Measurements from ENCODE around the gene KCTD15.
"Not testable (repeated sequence)": the region's sequence is repeated elsewhere in the genome, so short reads cannot be mapped to it uniquely, and the experiment has no call there.

KCTD15 gene

DNA sequence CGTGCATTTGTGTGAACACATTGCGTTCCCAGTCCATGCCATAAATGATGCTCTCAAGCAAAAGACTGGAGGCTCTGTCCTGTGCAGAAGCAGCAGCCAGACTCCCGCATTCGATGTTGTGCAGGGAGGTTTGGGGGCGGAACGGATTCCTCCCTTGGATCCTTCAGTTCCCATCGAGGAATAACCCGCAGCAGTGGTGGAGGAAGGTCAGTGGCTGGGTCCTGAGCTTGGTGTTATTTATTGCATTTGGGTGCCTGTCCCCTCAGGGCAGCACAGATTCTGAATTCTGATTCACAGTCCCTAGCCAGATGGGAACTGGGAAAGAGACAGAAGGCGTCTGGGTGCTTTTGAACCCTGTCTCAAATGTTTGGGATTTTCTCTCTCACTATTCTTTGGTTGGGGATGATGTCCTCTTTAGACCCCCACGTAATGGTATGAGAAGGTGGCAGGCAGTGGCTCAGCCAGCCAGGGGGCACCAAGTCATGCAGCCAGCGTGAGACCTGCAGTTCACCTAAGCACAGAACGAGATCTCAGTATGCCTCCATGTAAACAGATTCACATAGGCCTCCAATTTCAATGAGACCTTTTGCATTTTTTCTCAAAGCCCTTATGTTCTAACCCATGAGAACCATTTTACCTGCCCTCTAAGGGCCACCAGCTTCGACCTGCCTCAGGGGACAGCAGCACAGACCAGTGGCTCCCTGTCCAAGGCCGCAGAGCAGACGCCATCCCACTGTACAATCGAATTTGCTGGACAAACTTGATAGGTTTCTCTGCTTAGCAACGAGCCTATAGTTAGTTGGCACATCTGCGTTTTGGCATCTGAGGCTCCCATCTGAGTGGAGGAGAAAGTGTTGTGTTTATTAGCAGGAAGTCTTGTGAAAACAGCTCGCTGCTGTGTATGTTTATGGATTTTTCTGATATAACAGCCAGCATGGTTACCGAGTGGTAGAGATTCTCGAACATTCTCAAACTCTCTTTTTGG is 17.8 kb downstream of the KCTD15 start:
- no peak for DNase-seq (ENCODE audit: low read depth in 2 of 2)

- no peak for DNase-seq (ENCODE audit: low read depth in 2 of 2)
These were observed 19.0 kb downstream of the KCTD15 start for GRCh38 chr19:33815380-33816340.

DNA sequence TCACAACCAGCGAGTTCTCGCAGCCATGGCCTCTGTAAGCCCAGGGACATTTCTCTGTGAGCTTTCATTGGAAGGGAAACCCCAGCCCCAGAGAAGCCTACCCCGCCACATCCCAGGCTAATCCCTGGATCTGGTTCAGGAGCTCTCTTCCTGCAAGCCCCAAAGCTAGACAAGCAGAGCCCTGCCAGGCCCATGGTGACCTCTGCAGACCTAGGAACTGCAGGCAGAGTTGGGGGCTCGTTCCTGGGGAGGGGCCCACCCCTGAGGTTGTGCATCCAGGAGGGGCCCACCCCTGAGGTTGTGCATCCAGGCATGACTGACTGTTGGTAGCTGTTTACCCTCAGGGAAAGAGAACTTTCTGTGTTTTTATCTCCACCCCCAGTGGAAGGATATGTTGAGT is 21.7 kb downstream of the KCTD15 start:
- no peak for DNase-seq (ENCODE audit: low read depth in 2 of 2)

DNA sequence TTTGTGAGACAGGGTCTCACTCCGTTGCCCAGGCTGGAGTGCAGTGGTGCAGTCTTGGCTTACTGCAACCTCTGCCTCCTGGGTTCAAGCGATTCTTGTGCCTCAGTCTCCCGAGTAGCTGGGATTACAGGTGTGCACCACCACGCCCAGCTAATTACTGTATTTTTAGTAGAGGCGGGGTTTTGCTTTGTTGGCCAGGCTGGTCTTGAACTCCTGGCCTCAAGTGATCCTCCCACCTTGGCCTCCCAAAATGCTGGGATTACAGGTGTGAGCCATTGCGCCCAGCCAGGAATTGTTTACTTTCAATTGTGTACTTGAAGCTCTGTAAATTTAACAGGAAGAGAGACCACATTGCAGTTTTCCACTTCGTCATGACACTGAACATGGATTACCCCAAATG is 22.4 kb downstream of the KCTD15 start:
- not testable (repeated sequence) for DNase-seq (ENCODE audit: low read depth in 2 of 2)

DNA sequence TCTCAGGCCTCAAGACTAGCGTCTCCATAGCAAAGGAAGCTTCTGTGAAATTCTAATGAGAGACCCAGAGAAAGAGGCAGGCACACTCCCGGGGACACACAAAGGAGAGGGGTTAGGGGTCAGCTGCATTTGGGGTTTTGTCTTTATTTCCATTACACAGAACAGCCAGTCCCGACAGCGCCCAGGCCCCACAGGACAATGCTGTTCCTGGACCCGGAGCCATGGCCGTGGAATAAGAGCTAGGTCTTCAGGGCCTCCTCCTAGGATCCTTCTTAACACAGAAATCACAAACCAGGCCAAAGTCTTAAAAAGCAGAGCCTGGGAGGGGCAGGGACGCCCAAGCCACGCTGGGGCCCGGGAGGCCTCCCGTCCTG is 22.8 kb downstream of the KCTD15 start:
- no peak for DNase-seq (ENCODE audit: low read depth in 2 of 2)

GRCh38 chr19:33819880-33820781 is 23.5 kb downstream of the KCTD15 start:
- DNase-seq (ENCODE audit: low read depth in 2 of 2), result peak; percentile 49 to 62

- no peak for DNase-seq (ENCODE audit: low read depth in 2 of 2)
These were observed 25.2 kb downstream of the KCTD15 start for GRCh38 chr19:33821871-33822270.

GRCh38 chr19:33823341-33823740 is 26.7 kb downstream of the KCTD15 start:
- DNase-seq (ENCODE audit: low read depth in 2 of 2), result no peak

DNA sequence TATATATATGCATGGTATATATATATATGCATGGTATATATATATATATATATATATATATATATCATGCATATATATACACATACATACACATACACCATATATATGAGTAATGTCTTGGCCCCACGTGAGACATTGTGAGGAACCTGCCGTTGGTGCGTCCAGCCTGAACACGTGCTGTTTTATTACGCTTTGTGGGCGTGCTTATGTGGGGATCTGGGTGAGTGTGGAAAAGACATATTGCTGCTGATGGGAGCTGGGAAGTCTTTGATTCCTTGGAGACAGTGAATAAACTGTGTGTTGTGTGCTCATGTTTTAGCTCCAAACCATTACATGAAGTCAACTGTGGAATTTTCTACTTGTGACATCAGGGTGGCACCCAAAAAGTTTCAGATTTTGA is 28.9 kb downstream of the KCTD15 start:
- DNase-seq (ENCODE audit: low read depth in 2 of 2), result no peak

DNA sequence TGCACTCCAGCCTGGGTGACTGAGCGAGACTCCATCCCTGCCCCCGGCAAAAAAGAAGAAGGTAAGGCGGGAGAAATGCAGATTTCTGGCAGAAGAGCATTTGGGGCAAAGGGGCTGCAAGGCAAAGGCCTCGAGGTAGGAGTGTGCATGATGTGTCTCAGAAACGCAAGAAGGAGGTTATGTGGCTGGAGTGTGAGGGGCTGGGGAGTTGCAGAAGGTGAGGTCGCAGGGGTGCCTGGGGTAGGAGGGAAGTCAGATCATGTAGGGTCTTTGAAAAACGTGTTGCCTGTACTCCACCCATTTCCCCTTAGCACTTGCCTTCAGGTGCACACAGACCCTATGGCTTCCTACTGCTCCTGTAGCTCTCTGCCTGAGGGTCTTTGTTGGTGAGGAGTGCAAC is 29.9 kb downstream of the KCTD15 start:
- DNase-seq (ENCODE audit: low read depth in 2 of 2), result no peak

DNA sequence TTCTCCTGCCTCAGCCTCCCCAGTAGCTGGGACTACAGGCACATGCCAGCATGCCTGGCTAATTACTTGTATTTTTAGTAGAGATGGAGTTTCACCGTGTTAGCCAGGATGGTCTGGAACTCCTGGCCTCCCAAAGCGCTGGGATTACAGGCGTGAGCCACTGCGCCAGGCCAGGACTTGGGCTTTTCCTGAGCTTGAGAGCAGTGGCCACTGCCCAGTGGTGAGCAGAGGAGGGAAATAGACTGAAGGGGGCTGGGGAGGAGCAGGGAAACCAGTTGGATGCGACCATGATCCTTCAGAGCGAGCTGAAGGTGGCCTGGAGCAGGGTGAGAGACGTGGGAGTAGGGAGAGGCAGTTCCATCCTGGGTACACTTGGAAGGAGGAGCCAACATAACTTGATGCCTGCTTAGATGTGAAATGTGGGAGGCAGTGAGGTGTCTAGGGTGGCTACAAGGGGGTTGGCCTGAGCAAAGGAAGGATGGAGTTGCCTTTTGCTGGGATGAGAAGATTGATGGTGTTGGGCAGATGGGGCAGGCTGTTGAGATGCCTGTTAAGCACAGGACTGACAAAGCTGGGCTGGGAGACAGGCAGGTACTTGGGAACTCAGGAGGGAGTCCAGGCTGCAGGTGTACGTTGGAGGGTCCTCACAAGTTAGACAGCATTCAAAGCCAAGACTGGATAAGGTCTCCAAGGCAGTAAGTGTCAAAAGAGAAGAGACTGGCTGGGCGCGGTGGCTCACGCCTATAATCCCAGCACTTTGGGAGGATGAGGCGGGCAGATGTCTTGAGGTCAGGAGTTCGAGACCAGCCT is 31.8 kb downstream of the KCTD15 start:
- DNase-seq (ENCODE audit: low read depth in 2 of 2), result no peak

DNA sequence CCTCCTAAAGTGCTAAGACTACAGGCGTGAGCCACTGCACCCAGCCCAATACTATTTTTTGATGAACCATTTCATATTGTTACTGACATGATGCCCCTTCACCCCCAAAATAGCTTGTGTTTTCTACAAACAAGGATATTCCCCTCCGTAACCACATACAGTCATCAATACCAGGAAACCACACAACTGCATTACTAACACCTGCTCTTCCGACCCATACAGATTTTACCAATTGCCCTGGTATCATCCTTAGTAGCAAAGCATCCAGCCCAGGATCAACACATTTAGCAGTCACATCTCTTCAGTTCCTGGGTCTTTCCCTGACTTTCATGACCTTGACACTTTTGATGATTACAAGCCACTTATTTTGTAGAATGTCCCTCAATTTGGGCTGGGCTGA is 33.6 kb downstream of the KCTD15 start:
- DNase-seq (ENCODE audit: low read depth in 2 of 2), result no peak

DNA sequence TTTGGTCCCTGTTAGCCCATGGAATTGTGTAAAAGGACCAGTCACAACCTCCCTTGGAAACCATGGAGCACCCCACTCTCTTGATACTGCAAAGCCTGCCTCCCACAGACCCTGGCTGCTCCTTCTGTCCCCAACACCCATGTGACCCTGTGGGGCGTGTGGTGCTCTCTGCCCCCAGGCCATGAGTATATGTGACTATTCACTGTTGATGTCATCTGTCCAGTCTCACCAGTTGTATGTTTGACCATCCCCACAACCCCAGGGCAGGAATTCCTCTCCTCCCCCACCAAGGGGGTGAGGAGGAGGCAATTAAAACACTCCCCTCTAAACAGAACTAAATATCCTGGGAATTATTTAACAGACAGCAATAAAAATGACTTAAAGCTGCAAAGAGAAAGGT is 35.2 kb downstream of the KCTD15 start:
- no peak for DNase-seq (ENCODE audit: low read depth in 2 of 2)

GRCh38 chr19:33832633-33833032 is 36.0 kb downstream of the KCTD15 start:
- DNase-seq (ENCODE audit: low read depth in 2 of 2), result no peak

DNA sequence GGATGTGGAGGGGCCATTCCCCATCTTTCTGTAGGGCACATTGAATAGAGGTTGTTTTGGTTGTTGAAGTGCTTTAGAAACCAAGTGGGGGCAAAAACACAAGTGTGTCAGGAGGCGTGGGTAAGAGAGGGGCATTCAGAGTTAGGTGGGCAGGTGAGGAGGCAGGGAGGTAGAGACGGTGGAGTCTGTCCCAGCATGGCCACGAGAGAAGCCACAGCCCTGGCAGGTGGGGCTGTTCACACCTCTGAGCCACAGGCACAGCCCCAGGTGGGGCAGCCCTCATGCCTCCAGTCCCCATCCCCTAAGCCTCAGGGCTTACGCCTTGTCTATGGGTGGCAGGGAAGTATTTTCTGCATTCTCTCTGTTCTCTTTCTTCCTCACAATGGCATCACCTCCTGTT is 43.7 kb downstream of the KCTD15 start:
- DNase-seq (ENCODE audit: low read depth in 2 of 2), result no peak

GRCh38 chr19:33840783-33841182 is 44.1 kb downstream of the KCTD15 start:
- no peak for DNase-seq (ENCODE audit: low read depth in 2 of 2)

DNA sequence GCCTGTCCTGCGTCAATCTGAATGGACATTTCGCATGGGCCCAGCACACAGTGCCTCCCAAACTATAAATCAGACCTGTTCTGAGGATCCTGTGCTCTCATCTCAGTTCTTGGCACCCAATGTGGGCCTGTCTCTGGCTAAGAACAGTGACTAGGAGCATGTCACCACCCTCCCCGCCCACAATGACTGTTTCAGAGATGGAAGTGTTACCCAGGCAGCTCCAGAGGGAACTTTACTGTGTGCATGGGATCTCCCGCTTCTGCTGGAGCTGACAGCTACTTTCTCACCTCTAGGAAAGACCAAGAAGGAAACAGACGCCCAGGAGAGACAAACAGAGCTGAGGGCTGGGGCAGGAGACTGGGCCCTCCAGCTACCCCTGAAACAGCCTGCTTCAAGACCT is 45.0 kb downstream of the KCTD15 start:
- DNase-seq (ENCODE audit: low read depth in 2 of 2), result no peak

GRCh38 chr19:33844478-33844877 is 47.8 kb downstream of the KCTD15 start:
- DNase-seq (ENCODE audit: low read depth in 2 of 2), result no peak

DNA sequence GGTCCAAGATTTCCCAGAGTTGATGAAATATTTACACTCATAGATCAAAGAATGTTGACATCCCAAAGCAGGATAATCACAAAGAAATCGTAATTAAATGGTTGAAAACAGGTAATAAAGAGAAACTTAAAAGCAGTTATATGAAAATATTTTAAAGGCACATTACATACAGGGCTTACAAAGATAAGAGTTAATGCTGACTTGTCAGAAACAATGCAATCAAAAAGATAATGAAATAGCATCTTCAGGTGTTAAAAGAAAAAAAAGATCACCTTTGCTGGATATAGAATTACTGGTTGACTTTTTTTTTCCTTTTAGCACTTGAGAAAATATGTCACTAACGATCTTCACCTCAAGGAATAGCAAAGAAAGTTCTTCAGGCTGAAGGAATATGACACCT is 48.8 kb downstream of the KCTD15 start:
- DNase-seq (ENCODE audit: low read depth in 2 of 2), result no peak

DNA sequence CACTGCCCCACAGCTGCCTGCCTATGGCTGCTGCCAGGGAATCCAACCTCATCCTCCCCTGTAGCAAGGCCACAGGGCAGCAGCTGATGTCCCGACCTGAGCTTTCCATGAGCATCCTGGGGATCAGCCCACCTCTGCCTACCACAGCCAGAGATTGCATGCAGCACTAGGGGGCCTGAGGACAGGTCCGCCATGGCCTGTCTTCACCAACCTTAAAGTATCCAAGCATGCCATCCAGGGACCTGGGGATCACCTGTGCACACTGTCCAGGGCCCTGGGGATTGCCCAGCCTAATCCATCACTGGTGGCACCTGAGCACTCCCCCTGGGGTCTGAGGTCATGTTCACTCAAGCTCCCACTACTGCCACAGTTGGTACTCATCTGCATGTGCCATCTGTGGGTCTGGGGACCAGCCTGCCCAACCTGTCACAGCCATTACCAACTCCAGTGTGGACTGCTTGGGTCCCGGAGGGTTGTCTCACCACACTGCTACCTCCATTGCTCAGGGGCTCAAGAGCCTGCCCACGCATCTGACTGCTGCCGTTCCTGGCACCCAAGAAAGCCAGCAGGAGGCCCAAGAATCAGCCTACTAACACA is 53.0 kb downstream of the KCTD15 start:
- no peak for DNase-seq (ENCODE audit: low read depth in 2 of 2)

Data from stimulated activated CD8-positive, alpha-beta memory T cell treated with anti-CD3 and anti-CD28 coated beads, Interleukin-2, amount 100 ng/mL, for 48 hours (primary cell).